HuH-7 (cell line): ENCODE measurements around the gene RNH1.
"Not testable (repeated sequence)": the region's sequence is repeated elsewhere in the genome, so short reads cannot be mapped to it uniquely, and the experiment has no call there.

Experiments
- DNase-seq: peaks from one replicate; pipeline ENCODE4 v3.0.0; 2011; ENCODE audit warnings: low spot score

RNH1 gene

GRCh38 chr11:476416-476815 is 30.6 kb downstream of the RNH1 start:
- no peak for DNase-seq

GRCh38 chr11:475941-476340 is 31.1 kb downstream of the RNH1 start:
- DNase-seq, result no peak

GRCh38 chr11:474914-475506 is 32.0 kb downstream of the RNH1 start:
- no peak for DNase-seq

- no peak for DNase-seq
These were observed 32.9 kb downstream of the RNH1 start for GRCh38 chr11:473962-474785.

GRCh38 chr11:473415-473814 is 33.6 kb downstream of the RNH1 start:
- no peak for DNase-seq

- DNase-seq, result no peak
These were observed 34.2 kb downstream of the RNH1 start for GRCh38 chr11:472816-473215.

GRCh38 chr11:472272-472671 is 34.8 kb downstream of the RNH1 start:
- peak; percentile 37 for DNase-seq

GRCh38 chr11:471468-472145 is 35.4 kb downstream of the RNH1 start:
- DNase-seq, result no peak

- peak; percentile 60 for DNase-seq
These were observed 37.1 kb downstream of the RNH1 start for GRCh38 chr11:469684-470560.

- DNase-seq, result not testable (repeated sequence)
These were observed 37.9 kb downstream of the RNH1 start for GRCh38 chr11:469026-469683.

GRCh38 chr11:468493-468892 is 38.5 kb downstream of the RNH1 start:
- DNase-seq, result no peak

- no peak for DNase-seq
These were observed 39.0 kb downstream of the RNH1 start for GRCh38 chr11:468036-468435.

GRCh38 chr11:465896-466530 is 41.0 kb downstream of the RNH1 start:
- DNase-seq, result no peak

GRCh38 chr11:464316-464715 is 42.7 kb downstream of the RNH1 start:
- no peak for DNase-seq

- no peak for DNase-seq
These were observed 44.7 kb downstream of the RNH1 start for GRCh38 chr11:462107-462890.

- no peak for DNase-seq
These were observed 45.4 kb downstream of the RNH1 start for GRCh38 chr11:461626-462025.

- DNase-seq, result no peak
These were observed 46.5 kb downstream of the RNH1 start for GRCh38 chr11:460331-461199.

- DNase-seq, result no peak
These were observed 47.4 kb downstream of the RNH1 start for GRCh38 chr11:459511-460220.
